GM12878 (cell line): ENCODE data around the gene LAMC3. TPM values are rescaled to one million over a fixed set of nuclear protein-coding genes. Genes with fewer than 3 reads are reported as not detected.

Source experiments
- EED ChIP-seq: sonication (generic); IDR thresholded peaks from 2 replicates; pipeline ENCODE4 v1.6.1; 2016; ENCODE audit warnings: antibody characterized with exemption, low read depth
- EGR1 ChIP-seq, 2 experiments: IDR thresholded peaks; 1 replicate in 1 of 2; 2 replicates in 1 of 2; pipeline ENCODE4 v1.6.1; 2011 to 2012; ENCODE audit warnings: low read depth in 2 of 2, low read length in 2 of 2, borderline replicate concordance in 1 of 2, mild to moderate bottlenecking in 1 of 2, moderate library complexity in 1 of 2
- MYB ChIP-seq: fragments of 150-350 bp; IDR thresholded peaks from 2 replicates; pipeline ENCODE4 v1.6.1; 2014; ENCODE audit warnings: mild to moderate bottlenecking, low read depth, low read length, borderline replicate concordance
- SMAD1 ChIP-seq: fragments of 450-650 bp; IDR thresholded peaks from 2 replicates; pipeline ENCODE4 v1.6.1; 2018; ENCODE audit warnings: mild to moderate bottlenecking, low read depth; ENCODE audit not compliant: partially characterized antibody
- SREBF1 ChIP-seq: IDR thresholded peaks from 2 replicates; pipeline ENCODE4 v1.6.1; 2012; ENCODE audit warnings: mild to moderate bottlenecking, low read length
- WRNIP1 ChIP-seq: IDR thresholded peaks from 2 replicates; pipeline ENCODE4 v1.6.1; 2011; ENCODE audit warnings: low read depth, low read length, improper control_type of control experiment, borderline replicate concordance
- ZNF207 ChIP-seq: fragments of 450-650 bp; IDR thresholded peaks from 2 replicates; pipeline ENCODE4 v1.6.1; 2014; ENCODE audit warnings: antibody characterized with exemption, mild to moderate bottlenecking, borderline replicate concordance
- polyA plus RNA-seq, 11 experiments: library from polyadenylated mRNA; depleted of rRNA in 4 of 11; unstranded in 6 of 11; stranded (reverse) in 5 of 11; fragments of >200 nt; fragmentation: Nextera tagmentation in 4 of 11; fragmentation: Illumina TruSeq in 1 of 11; extraction: Ambion mirVana in 4 of 11; extraction: Trizol in 1 of 11; gene quantifications; 1 replicate in 1 of 11; 2 replicates in 10 of 11; pipeline versions ENCODE4 v1.2.1 to v1.2.3, GENCODE V29; 2011 to 2016; ENCODE audit warnings: inconsistent platforms in 2 of 11, missing spikeins in 2 of 11, low read depth in 1 of 11
- total RNA-seq, 4 experiments: library from RNA; depleted of rRNA in 3 of 4; stranded (reverse); fragments of >200 nt in 3 of 4; fragmentation: Illumina TruSeq in 1 of 4; extraction: Trizol in 1 of 4; gene quantifications; 2 replicates each; pipeline versions ENCODE4 v1.2.1 to v1.2.3, GENCODE V29; 2013 to 2021
- TF ChIP-seq, protein P1 (sequence below): fragments of 450-650 bp; formaldehyde crosslinking; IDR thresholded peaks from 2 replicates; pipeline ENCODE4 v1.5.0; 2022; ENCODE audit warnings: mild to moderate bottlenecking, missing genetic modification characterization
- TF ChIP-seq, protein P2 (sequence below): fragments of 450-650 bp; IDR thresholded peaks from 2 replicates; pipeline ENCODE4 v1.6.1; 2017; ENCODE audit warnings: mild to moderate bottlenecking, low read depth, inconsistent platforms; ENCODE audit not compliant: poor library complexity, severe bottlenecking
- TF ChIP-seq, protein P3 (sequence below): IDR thresholded peaks from 2 replicates; pipeline ENCODE4 v1.6.1; 2012; ENCODE audit warnings: low read depth, low read length, improper control_type of control experiment

Gene LAMC3
- total and polyA plus RNA-seq, 10 of the 15 experiments (the other 5 are each of a cell fraction or from before 2014, with no cell fraction given) = under 0.01 to 0.08 TPM; not detected in 8

DNA sequence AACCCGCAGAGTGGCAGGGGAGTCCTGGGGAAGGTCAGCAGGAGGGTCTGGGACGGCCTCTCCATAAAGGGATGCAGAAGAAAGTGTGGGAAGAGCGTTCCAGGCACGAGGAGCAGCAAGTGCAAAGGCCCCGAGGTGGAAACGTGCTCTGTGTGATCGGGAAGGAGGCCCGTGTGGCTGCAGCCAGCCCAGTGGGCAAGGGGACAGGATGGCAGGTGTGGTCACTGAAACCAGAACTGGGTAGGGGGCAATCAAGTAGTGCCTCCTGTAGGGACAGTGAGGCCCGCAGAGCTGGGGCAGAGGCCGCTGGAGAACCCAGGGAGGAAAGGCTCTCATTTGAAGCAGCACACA is 16.3 kb upstream of the LAMC3 start (continued):
- TF ChIP-seq ZNF207 (no peak), EGR1 (IDR thresholded peaks at IDR 0.05; ENCODE audit: borderline replicate concordance in 1 of 2, low read depth in 2 of 2, low read length in 2 of 2) (no peak), SMAD1 (no peak), WRNIP1 (no peak), EED (no peak), SREBF1 (no peak), MYB (no peak)
- TF ChIP-seq, protein P1, sequence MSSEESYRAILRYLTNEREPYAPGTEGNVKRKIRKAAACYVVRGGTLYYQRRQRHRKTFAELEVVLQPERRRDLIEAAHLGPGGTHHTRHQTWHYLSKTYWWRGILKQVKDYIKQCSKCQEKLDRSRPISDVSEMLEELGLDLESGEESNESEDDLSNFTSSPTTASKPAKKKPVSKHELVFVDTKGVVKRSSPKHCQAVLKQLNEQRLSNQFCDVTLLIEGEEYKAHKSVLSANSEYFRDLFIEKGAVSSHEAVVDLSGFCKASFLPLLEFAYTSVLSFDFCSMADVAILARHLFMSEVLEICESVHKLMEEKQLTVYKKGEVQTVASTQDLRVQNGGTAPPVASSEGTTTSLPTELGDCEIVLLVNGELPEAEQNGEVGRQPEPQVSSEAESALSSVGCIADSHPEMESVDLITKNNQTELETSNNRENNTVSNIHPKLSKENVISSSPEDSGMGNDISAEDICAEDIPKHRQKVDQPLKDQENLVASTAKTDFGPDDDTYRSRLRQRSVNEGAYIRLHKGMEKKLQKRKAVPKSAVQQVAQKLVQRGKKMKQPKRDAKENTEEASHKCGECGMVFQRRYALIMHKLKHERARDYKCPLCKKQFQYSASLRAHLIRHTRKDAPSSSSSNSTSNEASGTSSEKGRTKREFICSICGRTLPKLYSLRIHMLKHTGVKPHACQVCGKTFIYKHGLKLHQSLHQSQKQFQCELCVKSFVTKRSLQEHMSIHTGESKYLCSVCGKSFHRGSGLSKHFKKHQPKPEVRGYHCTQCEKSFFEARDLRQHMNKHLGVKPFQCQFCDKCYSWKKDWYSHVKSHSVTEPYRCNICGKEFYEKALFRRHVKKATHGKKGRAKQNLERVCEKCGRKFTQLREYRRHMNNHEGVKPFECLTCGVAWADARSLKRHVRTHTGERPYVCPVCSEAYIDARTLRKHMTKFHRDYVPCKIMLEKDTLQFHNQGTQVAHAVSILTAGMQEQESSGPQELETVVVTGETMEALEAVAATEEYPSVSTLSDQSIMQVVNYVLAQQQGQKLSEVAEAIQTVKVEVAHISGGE (CRISPR knock-in tag) = no peak
- TF ChIP-seq, protein P2, sequence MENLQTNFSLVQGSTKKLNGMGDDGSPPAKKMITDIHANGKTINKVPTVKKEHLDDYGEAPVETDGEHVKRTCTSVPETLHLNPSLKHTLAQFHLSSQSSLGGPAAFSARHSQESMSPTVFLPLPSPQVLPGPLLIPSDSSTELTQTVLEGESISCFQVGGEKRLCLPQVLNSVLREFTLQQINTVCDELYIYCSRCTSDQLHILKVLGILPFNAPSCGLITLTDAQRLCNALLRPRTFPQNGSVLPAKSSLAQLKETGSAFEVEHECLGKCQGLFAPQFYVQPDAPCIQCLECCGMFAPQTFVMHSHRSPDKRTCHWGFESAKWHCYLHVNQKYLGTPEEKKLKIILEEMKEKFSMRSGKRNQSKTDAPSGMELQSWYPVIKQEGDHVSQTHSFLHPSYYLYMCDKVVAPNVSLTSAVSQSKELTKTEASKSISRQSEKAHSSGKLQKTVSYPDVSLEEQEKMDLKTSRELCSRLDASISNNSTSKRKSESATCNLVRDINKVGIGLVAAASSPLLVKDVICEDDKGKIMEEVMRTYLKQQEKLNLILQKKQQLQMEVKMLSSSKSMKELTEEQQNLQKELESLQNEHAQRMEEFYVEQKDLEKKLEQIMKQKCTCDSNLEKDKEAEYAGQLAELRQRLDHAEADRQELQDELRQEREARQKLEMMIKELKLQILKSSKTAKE = no peak
- TF ChIP-seq, protein P3, sequence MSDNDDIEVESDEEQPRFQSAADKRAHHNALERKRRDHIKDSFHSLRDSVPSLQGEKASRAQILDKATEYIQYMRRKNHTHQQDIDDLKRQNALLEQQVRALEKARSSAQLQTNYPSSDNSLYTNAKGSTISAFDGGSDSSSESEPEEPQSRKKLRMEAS = no peak
